H1 (cell line): ENCODE results near the gene SCARB1. TPM values are rescaled to one million over a fixed set of nuclear protein-coding genes. Genes with fewer than 3 reads are reported as not detected.

ENCODE experiments used
- CTCF ChIA-PET: fragments of 300-600 bp; sonication (Branson Sonifier 250); formaldehyde crosslinking; loops from one replicate; lab custom pipeline; 2021; ENCODE audit not compliant: partially characterized antibody; lab: Charles Lee
- POLR2A ChIA-PET: fragments of 300-600 bp; sonication (Branson Sonifier 250); formaldehyde crosslinking; loops from one replicate; lab custom pipeline; 2021; ENCODE audit warnings: inconsistent platforms; ENCODE audit not compliant: partially characterized antibody; lab: Charles Lee
- DNase-seq, 2 experiments: peaks; one replicate each; pipeline versions ENCODE4 v3.0.0 to v3.0.0-alpha.2; 2010 to 2022; ENCODE audit warnings: low spot score in 2 of 2, low read depth in 1 of 2, mixed read lengths in 1 of 2
- FAIRE-seq: peaks from 2 replicates; lab custom pipeline; 2011; peaks lifted over from hg19 to GRCh38; lab: Jason Lieb, UNC
- H2AFZ ChIP-seq: 2 replicates; pipeline ENCODE4 v1.8.1; 2012; ENCODE audit warnings: low read length, inconsistent platforms
- H2AK5ac ChIP-seq: 2 replicates; pipeline ENCODE4 v1.6.1; 2013; ENCODE audit warnings: low read depth, low read length
- H2BK120ac ChIP-seq: replicated peaks from 2 replicates; pipeline ENCODE3; 2013; ENCODE audit warnings: low read depth, low read length, inconsistent platforms
- H2BK12ac ChIP-seq: 2 replicates; pipeline ENCODE4 v1.6.1; 2013; ENCODE audit warnings: low read depth, low read length
- H2BK15ac ChIP-seq: 2 replicates; pipeline ENCODE4 v1.6.1; 2013; ENCODE audit warnings: low read length
- H2BK20ac ChIP-seq: 2 replicates; pipeline ENCODE4 v1.6.1; 2013; ENCODE audit warnings: low read length
- H2BK5ac ChIP-seq: 2 replicates; pipeline ENCODE4 v1.6.1; 2013; ENCODE audit warnings: low read depth, low read length
- H3K14ac ChIP-seq: 2 replicates; pipeline ENCODE4 v1.6.1; 2013; ENCODE audit warnings: inconsistent platforms; ENCODE audit not compliant: insufficient read length
- H3K18ac ChIP-seq: 2 replicates; pipeline ENCODE4 v1.6.1; 2013; ENCODE audit warnings: low read length; ENCODE audit errors: extremely low read depth
- H3K23ac ChIP-seq: 2 replicates; pipeline ENCODE4 v1.6.1; 2013; ENCODE audit warnings: inconsistent platforms; ENCODE audit not compliant: insufficient read length
- H3K23me2 ChIP-seq: 2 replicates; pipeline ENCODE4 v1.6.1; 2013; ENCODE audit warnings: low read depth, low read length
- H3K27ac ChIP-seq: 2 replicates; pipeline ENCODE4 v1.6.1; 2011; ENCODE audit warnings: low read depth, low read length, inconsistent platforms
- H3K27me3 ChIP-seq, 4 experiments: replicated peaks in 1 of 4; 1 replicate in 1 of 4; 2 replicates in 3 of 4; pipeline versions ENCODE4 v1.6.1 to v1.8.1; 2011 to 2013; ENCODE audit warnings: low read length in 3 of 4, mild to moderate bottlenecking in 3 of 4, inconsistent platforms in 2 of 4, mixed read lengths in 2 of 4, moderate library complexity in 1 of 4; ENCODE audit not compliant: control insufficient read depth in 3 of 4, insufficient read depth in 3 of 4; ENCODE audit errors: extremely low read depth in 1 of 4
- H3K36me3 ChIP-seq, 4 experiments: 2 replicates each; pipeline versions ENCODE4 v1.6.1 to v1.8.1; 2011 to 2013; ENCODE audit warnings: mild to moderate bottlenecking in 4 of 4, low read length in 3 of 4, moderate library complexity in 2 of 4, control low read depth in 1 of 4, inconsistent platforms in 1 of 4; ENCODE audit not compliant: insufficient read depth in 4 of 4, control insufficient read depth in 2 of 4
- H3K4ac ChIP-seq: replicated peaks from 2 replicates; pipeline ENCODE3; 2013; ENCODE audit warnings: low read length, low read depth, mixed read lengths, inconsistent platforms; ENCODE audit not compliant: insufficient read length
- H3K4me1 ChIP-seq, 4 experiments: replicated peaks in 1 of 4; 1 replicate in 1 of 4; 2 replicates in 3 of 4; pipeline versions ENCODE4 v1.6.1 to v1.8.1; 2011 to 2013; ENCODE audit warnings: low read length in 3 of 4, inconsistent platforms in 2 of 4, mixed read lengths in 1 of 4; ENCODE audit not compliant: insufficient read depth in 4 of 4, control insufficient read depth in 3 of 4
- H3K4me2 ChIP-seq, 2 experiments: 2 replicates each; pipeline versions ENCODE4 v1.6.1 to v1.8.1; 2011 to 2013; ENCODE audit warnings: low read depth in 2 of 2, low read length in 2 of 2, control low read depth in 1 of 2, inconsistent platforms in 1 of 2, mild to moderate bottlenecking in 1 of 2; ENCODE audit not compliant: insufficient read depth in 1 of 2
- H3K4me3 ChIP-seq, 4 experiments: fragments of 200-600, 300-600 bp in 1 of 4; sonication (generic), shearing (Covaris generic), sonication (Bioruptor Twin) in 1 of 4; 2 replicates each; pipeline versions ENCODE4 v1.5.1 to v1.8.1; 2011 to 2016; ENCODE audit warnings: low read length in 4 of 4, low read depth in 3 of 4, control low read depth in 2 of 4, inconsistent platforms in 2 of 4, mild to moderate bottlenecking in 2 of 4, mixed read lengths in 1 of 4, moderate library complexity in 1 of 4; ENCODE audit not compliant: insufficient read depth in 2 of 4; ENCODE audit errors: extremely low read depth in 1 of 4
- H3K56ac ChIP-seq: replicated peaks from 2 replicates; pipeline ENCODE3; 2013; ENCODE audit warnings: low read depth, mild to moderate bottlenecking, mixed read lengths, low read length, inconsistent platforms; ENCODE audit not compliant: insufficient read length
- H3K79me1 ChIP-seq: 2 replicates; pipeline ENCODE4 v1.6.1; 2013; ENCODE audit warnings: low read depth, low read length, control low read depth
- H3K79me2 ChIP-seq, 2 experiments: 2 replicates each; pipeline versions ENCODE4 v1.6.1 to v1.8.1; 2012 to 2013; ENCODE audit warnings: low read length in 2 of 2, mild to moderate bottlenecking in 2 of 2, inconsistent platforms in 1 of 2; ENCODE audit not compliant: insufficient read depth in 2 of 2, control insufficient read depth in 1 of 2
- H3K9ac ChIP-seq, 4 experiments: replicated peaks in 1 of 4; 1 replicate in 1 of 4; 2 replicates in 3 of 4; pipeline versions ENCODE4 v1.6.1 to v1.8.1; 2011 to 2013; ENCODE audit warnings: low read depth in 3 of 4, low read length in 3 of 4, control low read depth in 2 of 4, mild to moderate bottlenecking in 2 of 4, moderate library complexity in 2 of 4, inconsistent platforms in 1 of 4; ENCODE audit errors: extremely low read depth in 1 of 4
- H3K9me3 ChIP-seq, 2 experiments: 2 replicates each; pipeline versions ENCODE4 v1.6.1 to v1.8.1; 2012 to 2013; ENCODE audit warnings: mild to moderate bottlenecking in 2 of 2, moderate library complexity in 2 of 2, control low read depth in 1 of 2, inconsistent platforms in 1 of 2, low read depth in 1 of 2, low read length in 1 of 2, mixed read lengths in 1 of 2; ENCODE audit not compliant: insufficient read depth in 2 of 2
- H4K20me1 ChIP-seq, 2 experiments: replicated peaks in 1 of 2; 2 replicates each; pipeline versions ENCODE3 to v1.8.1; 2011 to 2013; ENCODE audit warnings: inconsistent platforms in 2 of 2, low read length in 2 of 2, mild to moderate bottlenecking in 1 of 2; ENCODE audit not compliant: insufficient read depth in 2 of 2, control insufficient read depth in 1 of 2
- H4K5ac ChIP-seq: 2 replicates; pipeline ENCODE4 v1.6.1; 2013; ENCODE audit warnings: low read length, low read depth, mixed read lengths, inconsistent platforms; ENCODE audit not compliant: insufficient read length
- H4K8ac ChIP-seq: 2 replicates; pipeline ENCODE4 v1.8.0; 2013; ENCODE audit warnings: mild to moderate bottlenecking, moderate library complexity, low read length, inconsistent platforms; ENCODE audit not compliant: insufficient read depth; ENCODE audit errors: extremely low read depth
- H4K91ac ChIP-seq: replicated peaks from 2 replicates; pipeline ENCODE3; 2013; ENCODE audit warnings: low read length, mixed read lengths, inconsistent platforms; ENCODE audit not compliant: insufficient read length
- ASH2L ChIP-seq: fragments of 200-600, 300-600 bp; sonication (generic); IDR thresholded peaks from one replicate; pipeline ENCODE4 v1.7.1; 2017; ENCODE audit warnings: low read length
- ATF2 ChIP-seq: IDR thresholded peaks from 2 replicates; pipeline ENCODE4 v1.6.1; 2012; ENCODE audit warnings: low read length, inconsistent platforms
- CBX8 ChIP-seq: fragments of 300-800, 300-1000 bp; sonication (generic); IDR thresholded peaks from 2 replicates; pipeline ENCODE4 v1.7.1; 2016; ENCODE audit warnings: low read depth, low read length, borderline replicate concordance
- KDM4A ChIP-seq: IDR thresholded peaks from one replicate; pipeline ENCODE4 v1.7.1; 2012; ENCODE audit warnings: low read depth, mild to moderate bottlenecking, moderate library complexity, low read length, inconsistent platforms; ENCODE audit not compliant: severe bottlenecking
- MAFK ChIP-seq: IDR thresholded peaks from 2 replicates; pipeline ENCODE4 v1.6.1; 2012; ENCODE audit warnings: low read depth, mild to moderate bottlenecking, improper control_type of control experiment, low read length
- NANOG ChIP-seq: IDR thresholded peaks from 2 replicates; pipeline ENCODE4 v1.6.1; 2011; ENCODE audit warnings: low read length, low read depth, mild to moderate bottlenecking, inconsistent platforms; ENCODE audit not compliant: insufficient read depth, poor library complexity, severe bottlenecking
- SAP30 ChIP-seq: fragments of 300-600 bp; sonication (generic); IDR thresholded peaks from 2 replicates; pipeline ENCODE4 v1.7.1; 2012; ENCODE audit warnings: low read length, moderate library complexity, mild to moderate bottlenecking, inconsistent platforms; ENCODE audit not compliant: insufficient read depth, insufficient replicate concordance
- SIRT6 ChIP-seq: IDR thresholded peaks from one replicate; pipeline ENCODE4 v1.7.1; 2012; ENCODE audit warnings: low read length, inconsistent platforms
- YY1 ChIP-seq: IDR thresholded peaks from 2 replicates; pipeline ENCODE4 v1.6.1; 2011; ENCODE audit warnings: low read depth, mild to moderate bottlenecking, low read length
- WGBS, 2 experiments: shearing (Covaris generic) in 1 of 2; methylation state at CpG; one replicate each; pipeline versions ENCODE4 v1.1.6 to v1.1.7; 2013 to 2015; ENCODE audit warnings: low lambda C conversion rate in 2 of 2, mixed read lengths in 2 of 2, inconsistent platforms in 1 of 2, low coverage in 1 of 2, missing lambda C conversion rate in 1 of 2; ENCODE audit not compliant: insufficient replicate concordance in 2 of 2, insufficient coverage in 1 of 2, insufficient read length in 1 of 2; ENCODE audit errors: extremely low coverage in 1 of 2, missing lambda C conversion rate in 1 of 2; 5-methylcytosine and 5-hydroxymethylcytosine counted together
- polyA plus RNA-seq, 7 experiments: library from polyadenylated mRNA; depleted of rRNA in 3 of 7; stranded (reverse) in 5 of 7; unstranded in 2 of 7; fragments of >200 nt in 5 of 7; fragments of 200-250 nt in 2 of 7; gene quantifications; 1 replicate in 5 of 7; 2 replicates in 1 of 7; 4 replicates in 1 of 7; pipeline versions ENCODE4 v1.2.1 to v1.2.3, GENCODE V29; 2011 to 2013; ENCODE audit warnings: missing spikeins in 2 of 7, mixed read lengths in 2 of 7
- total RNA-seq: library from RNA; stranded (reverse); fragmentation: NEBNext Ultra II Directional; extraction: Animal tissue kit (Norgen Biotek cat#: 25700); gene quantifications from 2 replicates; pipeline ENCODE4 v1.2.1, GENCODE V29; 2021

SCARB1 gene
- total and polyA plus RNA-seq, 2 of the 8 experiments (the other 6 are each of a cell fraction or from before 2014, with no cell fraction given) = 45.3 to 57.1 TPM

- Histone ChIP-seq H3K27ac (no peak overlapping the region), H2BK12ac (peak overlapping the region; percentile 43; the same call in 1 of the 2 replicates), H2AK5ac (no peak overlapping the region), H3K9me3 (no peaks in the 10 kb centered on the region), H2BK120ac (no peak overlapping the region), H3K4me2 (no peak overlapping the region; a peak in 1 of 4 replicates), H4K20me1 (no peaks in the 10 kb centered on the region), H3K4me3 (peak overlapping the region in 1 of 4 experiments; percentile 32; a peak in 1 of 8 replicates), H2BK15ac (no peak overlapping the region; the same call in 1 of the 2 replicates), H4K8ac (no peak overlapping the region; the same call in 1 of the 2 replicates), H2BK5ac (no peak overlapping the region), H4K5ac (no peak overlapping the region), H3K79me2 (no peaks in the 10 kb centered on the region), H4K91ac (peak overlapping the region; percentile 61), H2AFZ (no peak overlapping the region), H3K27me3 (peaks cover 0 to 5% (median 0%) of the 10 kb centered on the region in 4 experiments; a peak in 2 of 7 replicates), H3K23me2 (no peaks in the 10 kb centered on the region; the same call in 1 of the 2 replicates), H2BK20ac (no peak overlapping the region), H3K23ac (no peak overlapping the region), H3K36me3 (no peaks in the 10 kb centered on the region), H3K4ac (no peak overlapping the region), H3K56ac (no peak overlapping the region), H3K4me1 (peaks cover 0 to 7% (median 1%) of the 10 kb centered on the region in 4 experiments; a peak in 3 of 7 replicates), H3K18ac (no peak overlapping the region), H3K79me1 (no peaks in the 10 kb centered on the region), H3K9ac (no peak overlapping the region), H3K14ac (no peak overlapping the region)
- ChIA-PET POLR2A (interaction anchor here (1.2 kb wide), 1 partner anchor 476 kb away, joined by 3 read pairs; no protein-coding TSS in a partner anchor), CTCF (interaction anchor here (0.8 to 2.9 kb wide), 24 partner anchors 8 to 735 kb away, joined by 3 to 12 read pairs (median 4); no protein-coding TSS in a partner anchor)
- DNase-seq (no peak), FAIRE-seq (no peak)
- 78% methylated on average over 26 of the region's 26 CpGs; no CpG with 5 or more reads in 1 of the 2 experiments for WGBS, 2 experiments
- TF ChIP-seq MAFK (no peak), YY1 (no peak), KDM4A (no peak), NANOG (no peak), SIRT6 (no peak), SAP30 (no peak), ASH2L (no peak), ATF2 (no peak), CBX8 (no peak)
These were observed 91.1 kb downstream of the SCARB1 start for GRCh38 chr12:124772289-124773170.
